AG20443 (cell line): Measurements from ENCODE around the gene EPB41L2.
"Not testable (repeated sequence)": the region's sequence is repeated elsewhere in the genome, so short reads cannot be mapped to it uniquely, and the experiment has no call there.

Experiments
- DNase-seq: peaks from one replicate; pipeline ENCODE4 v3.0.0; 2012; ENCODE audit warnings: low spot score, mixed read lengths

EPB41L2 gene

GRCh38 chr6:131063028-131063763, at the start of gene EPB41L2:
Gene EPB41L2, minus strand, starts transcription at chr6:131063245. Its CDS starts 106,760 bp downstream, at chr6:130956485.
- peak; percentile 96 for DNase-seq

- no peak for DNase-seq
These were observed 49.2 kb upstream of the EPB41L2 start for GRCh38 chr6:131112249-131112648.

- peak; percentile 18 for DNase-seq
These were observed 44.1 kb upstream of the EPB41L2 start for GRCh38 chr6:131107151-131107550.

GRCh38 chr6:131103901-131104300, 40.9 kb upstream of the EPB41L2 start:
- DNase-seq, result no peak

GRCh38 chr6:131103296-131103695, 40.3 kb upstream of the EPB41L2 start:
- DNase-seq, result no peak

GRCh38 chr6:131101911-131102680, 39.1 kb upstream of the EPB41L2 start:
- DNase-seq, result no peak

GRCh38 chr6:131096786-131097185, 33.7 kb upstream of the EPB41L2 start:
- no peak for DNase-seq

GRCh38 chr6:131093334-131093733, 30.3 kb upstream of the EPB41L2 start:
- no peak for DNase-seq

GRCh38 chr6:131091944-131092343, 28.9 kb upstream of the EPB41L2 start:
- DNase-seq, result not testable (repeated sequence)

- DNase-seq, result not testable (repeated sequence)
These were observed 27.3 kb upstream of the EPB41L2 start for GRCh38 chr6:131090339-131090738.

GRCh38 chr6:131084982-131085381, 21.9 kb upstream of the EPB41L2 start:
- DNase-seq, result no peak

GRCh38 chr6:131083687-131084086, 20.6 kb upstream of the EPB41L2 start:
- DNase-seq, result no peak

GRCh38 chr6:131082335-131082734, 19.3 kb upstream of the EPB41L2 start:
- no peak for DNase-seq

- DNase-seq, result no peak
These were observed 17.0 kb upstream of the EPB41L2 start for GRCh38 chr6:131080084-131080483.

GRCh38 chr6:131073577-131073976, 10.5 kb upstream of the EPB41L2 start:
- no peak for DNase-seq

GRCh38 chr6:131070061-131070460, 7.0 kb upstream of the EPB41L2 start:
- DNase-seq, result no peak

- DNase-seq, result no peak
These were observed 5.1 kb upstream of the EPB41L2 start for GRCh38 chr6:131068165-131068564.

- no peak for DNase-seq
These were observed 4.5 kb upstream of the EPB41L2 start for GRCh38 chr6:131067521-131067920.

GRCh38 chr6:131065824-131066171, 2.8 kb upstream of the EPB41L2 start:
- DNase-seq, result no peak

- DNase-seq, result no peak
These were observed 2.2 kb upstream of the EPB41L2 start for GRCh38 chr6:131065112-131065823.

- no peak for DNase-seq
These were observed 773 bp upstream of the EPB41L2 start for GRCh38 chr6:131063764-131064272.

GRCh38 chr6:131062241-131063027, 611 bp downstream of the EPB41L2 start:
- DNase-seq, result peak; percentile 39
